ENCODE measurements around the gene ADM2.

ADM2 gene

DNA sequence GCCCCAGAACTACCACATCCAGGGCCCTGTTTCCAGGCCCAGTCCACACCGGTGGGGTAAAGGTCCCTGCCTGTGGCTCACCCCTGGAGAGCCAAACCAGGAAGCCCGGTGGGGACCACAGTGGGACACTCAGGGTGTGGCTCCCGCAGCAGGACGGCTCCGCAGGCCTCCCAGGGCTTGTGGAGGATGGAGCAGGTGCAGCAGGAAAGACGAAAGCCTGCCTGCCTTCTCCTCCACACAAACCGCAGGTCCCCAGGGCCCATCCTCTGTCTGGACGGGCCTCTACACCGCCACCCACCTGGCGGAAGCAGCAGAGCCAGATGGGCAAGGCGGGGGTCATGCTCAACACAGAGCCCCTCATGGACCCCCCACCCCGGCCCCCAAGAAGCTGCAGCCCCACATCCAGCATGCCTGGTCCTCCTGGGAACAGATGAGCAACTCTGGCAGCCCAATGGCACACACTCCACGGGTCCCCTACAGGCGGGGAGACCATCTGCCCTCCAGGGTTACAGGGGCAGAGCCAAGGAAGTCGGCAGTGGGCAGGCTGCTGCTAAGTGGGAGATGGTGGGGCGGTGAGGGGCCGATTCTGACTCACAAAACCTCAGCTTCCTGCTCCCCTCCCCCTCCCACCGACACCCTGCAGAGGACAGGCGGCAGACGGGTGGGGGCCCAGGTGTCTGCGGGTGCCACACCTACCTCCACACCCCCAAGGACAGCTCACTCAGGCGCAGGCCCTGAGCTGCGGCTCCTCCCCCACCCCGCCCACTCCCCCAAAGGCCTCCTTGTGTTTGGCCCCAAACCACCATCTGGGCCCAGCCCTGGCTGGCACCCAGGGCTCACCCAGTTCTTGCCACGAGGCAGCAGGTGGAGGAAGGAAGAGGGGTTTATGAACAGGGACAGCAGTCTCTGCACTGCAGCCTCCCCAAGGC, 11.7 kb upstream of the ADM2 start:
- peak; percentile 44 for DNase-seq

DNA sequence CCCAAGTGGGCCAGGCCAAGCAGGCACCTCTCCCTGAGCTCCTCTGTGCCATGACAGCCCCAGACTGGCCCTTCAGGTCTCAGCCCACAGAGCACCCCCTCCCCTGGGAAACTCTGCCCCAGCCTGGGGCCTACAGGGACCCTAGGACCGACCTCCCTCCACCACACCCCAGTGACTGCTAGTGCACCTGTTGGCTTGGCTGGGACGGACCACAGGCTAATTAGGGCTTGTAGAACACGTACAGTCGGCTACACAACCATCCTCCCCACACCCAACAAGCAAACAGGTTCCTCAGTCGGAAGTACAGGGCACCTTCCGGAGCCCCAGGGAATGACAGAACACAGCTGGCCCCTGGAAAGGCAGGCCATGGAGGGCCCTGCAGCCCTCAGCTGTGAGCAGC, 10.9 kb upstream of the ADM2 start:
- DNase-seq = no peak

DNA sequence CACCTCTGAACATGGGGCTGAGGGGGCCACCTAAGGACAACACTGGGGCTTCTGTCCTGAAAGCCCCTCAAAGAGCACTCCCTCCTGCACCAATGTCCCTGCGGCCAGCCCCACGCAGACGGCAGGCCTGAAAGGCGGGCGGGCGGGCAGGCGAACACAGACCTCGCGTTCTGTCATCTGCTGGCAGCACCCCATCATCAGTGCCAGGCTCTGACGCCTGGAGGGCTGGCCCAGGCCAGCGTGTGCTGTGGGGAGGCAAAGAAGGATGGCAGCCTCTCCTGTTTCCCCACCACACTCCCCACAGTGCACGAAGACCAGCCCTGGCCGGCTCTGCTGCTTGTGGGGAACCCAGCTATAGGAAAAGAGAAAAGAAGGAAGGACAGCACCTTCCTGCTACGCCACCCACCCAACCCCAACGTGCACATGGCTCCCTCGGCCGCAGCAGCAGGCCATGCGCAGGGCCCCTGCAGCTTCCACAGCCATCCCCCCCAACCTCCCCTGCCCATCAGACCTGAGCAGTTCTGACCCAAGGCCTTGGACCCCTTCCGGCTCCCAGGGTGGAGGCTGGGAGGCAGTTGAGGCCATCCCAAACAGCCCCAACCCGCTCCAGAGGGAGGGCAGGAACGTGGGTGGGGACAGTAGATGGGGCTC, 10.0 kb upstream of the ADM2 start:
- no peak for DNase-seq

DNA sequence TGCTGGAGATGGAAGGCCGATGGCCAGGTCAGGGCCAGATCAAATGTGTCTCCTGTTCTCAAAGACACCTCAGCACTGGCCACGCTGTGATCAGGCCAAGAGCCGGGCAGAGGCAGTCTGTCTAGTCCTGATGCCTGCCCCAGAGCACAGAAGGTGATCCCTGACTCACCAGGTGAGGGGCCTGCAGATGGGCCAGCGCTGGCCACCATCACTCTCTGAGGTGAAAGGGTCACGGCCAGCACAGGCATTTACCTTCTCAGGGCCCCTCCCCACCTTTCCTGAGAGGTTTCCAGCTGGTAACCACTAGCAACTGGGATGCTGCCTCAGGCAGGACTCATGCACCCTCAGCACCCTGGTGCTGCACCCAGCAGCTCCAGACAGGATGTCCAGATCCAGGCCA, 9.4 kb upstream of the ADM2 start:
- DNase-seq = no peak

DNA sequence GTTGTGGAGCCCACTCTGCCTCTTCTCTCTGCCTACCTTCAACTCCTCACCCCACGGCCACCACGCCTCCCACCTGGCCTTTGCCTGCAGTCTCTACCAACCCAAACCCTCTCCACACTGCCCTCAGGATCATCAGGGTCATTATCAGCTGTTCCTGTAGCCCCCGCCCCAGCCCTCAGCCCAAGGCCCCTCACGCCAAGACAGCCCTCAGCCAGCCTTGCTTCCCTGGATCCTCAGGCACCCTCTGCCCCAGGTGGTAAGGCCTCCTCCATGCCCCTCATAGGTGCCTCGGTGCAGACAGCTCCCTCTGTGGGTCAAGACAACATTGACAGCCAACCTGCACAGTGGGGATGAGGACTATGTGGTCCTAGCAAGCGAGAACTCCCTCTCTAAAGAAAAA, 8.3 kb upstream of the ADM2 start:
- DNase-seq = no peak

DNA sequence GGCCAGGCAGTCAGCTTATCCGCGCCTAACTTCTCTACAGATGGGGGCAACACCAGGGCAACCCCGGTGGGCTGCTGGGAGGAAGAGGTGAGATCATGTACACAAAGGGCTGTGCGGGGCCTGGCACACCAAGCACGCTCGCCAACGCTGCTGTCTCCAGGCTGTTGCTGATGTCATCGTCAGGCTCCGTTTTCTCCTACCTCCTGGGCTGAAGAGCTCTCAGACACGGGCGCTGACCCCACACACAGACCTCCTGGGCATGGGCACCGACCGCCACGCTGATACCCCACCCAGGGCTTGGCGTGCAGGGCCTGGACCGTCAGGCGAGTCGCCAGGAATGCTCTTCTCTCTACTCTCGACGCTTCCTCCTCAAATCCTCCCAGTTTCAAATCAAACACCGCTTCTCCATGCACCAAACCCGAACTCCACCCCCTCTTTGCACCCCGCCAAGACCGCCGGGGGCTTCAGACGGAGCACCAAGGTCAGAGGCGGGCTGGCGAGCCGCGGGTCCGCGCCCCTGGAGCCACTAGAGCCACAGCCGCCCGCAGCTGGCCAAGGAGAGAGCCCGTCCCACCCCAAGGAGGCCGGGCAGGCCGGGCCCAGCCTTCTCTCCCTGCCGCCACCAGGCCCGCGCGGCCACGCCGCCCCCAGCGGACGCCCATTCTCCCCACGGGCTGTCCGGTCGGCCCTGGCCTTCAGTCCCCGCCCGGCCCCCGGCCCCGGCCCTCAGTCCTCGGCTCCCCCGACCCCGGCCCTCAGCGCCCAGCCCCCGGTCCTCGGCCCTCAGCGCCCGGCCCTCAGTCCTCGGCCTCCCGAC, 7.3 kb upstream of the ADM2 start:
- no peak for DNase-seq

DNA sequence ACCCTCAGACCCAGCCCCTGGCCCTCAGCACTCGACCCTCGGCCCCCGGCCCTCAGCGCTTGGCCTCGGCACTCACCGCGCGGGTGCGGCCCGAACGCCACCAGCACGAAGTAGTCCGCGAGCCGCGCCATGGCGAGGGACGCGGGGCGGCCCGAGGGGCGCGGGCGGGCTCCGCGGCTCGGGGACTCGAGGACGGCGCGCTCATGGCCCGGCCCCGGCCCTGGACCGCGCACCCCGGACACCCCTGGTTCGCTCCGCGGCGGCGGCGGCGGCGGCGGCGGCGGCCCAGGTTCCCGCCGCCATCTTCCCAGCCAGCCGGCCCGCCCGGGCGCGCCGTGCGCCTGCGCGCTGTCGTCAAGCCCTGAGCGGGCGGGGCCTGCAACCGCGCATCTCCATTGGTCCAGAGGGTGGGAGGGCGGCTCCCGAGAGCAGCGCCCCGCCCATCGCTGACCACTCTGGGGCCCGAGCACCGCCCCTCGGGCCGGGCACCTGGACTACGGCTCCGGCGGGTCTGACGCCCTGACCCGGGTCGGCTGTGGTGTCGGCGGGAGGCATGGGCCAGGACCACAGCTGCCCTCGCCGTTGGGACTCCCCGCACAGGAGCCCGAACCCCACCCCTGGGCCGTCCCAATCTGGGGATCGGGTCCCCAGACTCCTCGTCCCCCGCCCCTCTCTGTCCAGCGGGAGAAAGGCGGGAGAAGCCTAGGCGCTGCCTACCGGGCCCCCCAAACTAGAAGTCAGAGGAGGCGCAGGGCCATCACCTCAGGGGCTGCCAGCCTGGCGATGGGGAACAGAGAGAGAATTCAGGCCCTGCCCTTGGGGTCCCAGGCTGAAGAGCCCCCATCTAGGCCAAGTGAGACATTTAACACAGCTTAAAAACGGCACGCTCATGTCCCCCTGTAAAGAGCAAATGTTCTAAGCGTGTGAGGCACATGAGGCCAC, 6.4 kb upstream of the ADM2 start, which contains the start of gene SBF1:
TSS of gene SBF1 (minus strand) at position 326 of the 942 bp plus-strand sequence. CDS start at position 131, 195 bp downstream.
- peak; percentile 53 for DNase-seq

DNA sequence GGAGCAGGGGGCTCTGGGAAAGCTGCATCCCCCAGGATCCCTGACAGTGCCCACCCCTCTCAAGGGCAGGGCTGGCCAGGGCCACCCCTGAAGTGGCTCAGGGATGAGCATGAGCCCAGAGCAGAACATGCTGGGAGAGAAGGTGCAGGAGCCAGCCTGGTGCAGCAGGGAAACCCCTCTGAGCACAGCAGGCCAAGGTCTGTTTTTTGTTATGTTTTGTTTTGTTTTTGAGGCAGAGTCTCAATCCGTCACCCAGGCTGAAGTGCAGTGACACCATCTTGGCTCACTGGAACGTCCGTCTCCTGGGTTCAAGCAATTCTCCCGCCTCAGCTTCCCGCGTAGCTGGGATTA, 5.7 kb upstream of the ADM2 start:
- no peak for DNase-seq

DNA sequence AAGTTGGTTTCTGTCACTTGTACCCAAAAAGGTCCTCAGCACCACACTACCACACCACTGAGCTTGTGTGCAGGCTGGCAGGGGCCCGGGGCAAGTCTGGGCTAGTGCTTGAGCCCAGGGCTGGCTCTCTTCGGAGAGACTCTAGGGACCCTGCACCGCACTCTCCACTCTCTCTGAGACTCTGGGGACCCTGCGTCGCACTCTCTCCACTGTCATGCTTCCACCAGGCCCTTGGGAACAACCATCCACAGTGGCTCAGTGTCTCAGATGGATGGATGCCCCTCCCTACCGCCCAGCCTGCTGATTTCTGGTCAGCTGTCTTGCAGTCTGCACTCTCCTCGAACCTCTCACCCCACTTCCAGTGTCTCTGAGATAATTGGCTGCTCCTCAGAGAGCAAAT, 4.5 kb upstream of the ADM2 start:
- DNase-seq = no peak

DNA sequence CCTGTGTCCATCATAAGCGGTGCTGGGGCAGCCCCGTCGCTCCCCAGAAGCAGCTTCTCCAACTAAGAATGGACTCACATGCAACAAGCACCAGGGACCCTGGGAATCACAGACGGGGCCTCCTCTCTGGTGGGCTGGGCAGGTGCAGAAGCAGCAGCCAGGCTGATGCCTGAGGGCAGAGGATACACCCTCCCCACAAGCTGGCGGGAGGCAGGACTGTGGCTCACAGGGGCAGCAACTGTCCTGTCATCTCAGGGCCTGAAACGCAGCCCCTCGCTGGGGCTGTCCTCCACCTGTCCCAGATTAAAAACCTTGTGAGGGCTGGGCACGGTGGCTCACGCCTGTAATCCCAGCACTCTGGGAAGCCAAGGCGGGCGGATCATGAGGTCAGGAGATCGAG, 3.4 kb upstream of the ADM2 start:
- DNase-seq = no peak

DNA sequence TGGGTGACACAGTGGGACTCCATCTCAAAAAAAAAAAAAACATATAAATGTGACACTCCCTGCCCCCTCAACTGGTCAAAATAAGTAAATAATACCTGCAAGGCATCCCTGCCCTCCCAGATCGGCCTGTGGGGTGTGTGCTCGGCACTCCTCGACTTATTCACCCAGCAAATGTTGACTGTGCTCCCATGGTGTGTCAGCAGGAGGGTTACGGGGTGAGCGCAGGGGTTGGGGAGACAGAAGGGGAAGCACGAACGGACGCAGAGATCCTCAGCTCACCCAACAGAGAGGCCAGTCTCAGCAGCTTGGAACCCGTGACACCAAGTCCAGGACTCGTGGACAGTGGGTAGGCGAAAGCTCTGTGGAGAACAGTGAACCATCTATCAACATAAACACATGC, 1.6 kb upstream of the ADM2 start:
- DNase-seq = no peak

DNA sequence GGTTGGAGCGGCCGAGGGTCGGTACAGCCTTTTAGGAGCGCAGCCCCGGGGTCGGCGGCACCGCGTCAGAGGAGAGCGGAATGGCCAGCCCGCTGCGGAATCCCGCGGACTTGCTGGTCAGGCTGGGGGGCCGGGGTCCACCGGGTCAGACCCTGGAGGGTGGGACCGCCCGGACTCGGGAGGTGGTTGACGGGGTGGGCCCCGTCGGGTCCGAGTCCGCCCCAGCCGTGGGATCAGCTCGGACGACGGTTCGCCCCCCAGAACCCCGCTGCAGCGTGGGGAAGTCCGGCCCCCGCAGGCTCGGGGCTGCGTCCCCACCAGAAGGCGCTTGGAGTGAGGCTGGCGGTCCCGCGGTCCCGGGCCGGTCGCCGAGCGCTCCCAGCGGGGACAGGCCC, 301 bp upstream of the ADM2 start:
- no peak for DNase-seq

DNA sequence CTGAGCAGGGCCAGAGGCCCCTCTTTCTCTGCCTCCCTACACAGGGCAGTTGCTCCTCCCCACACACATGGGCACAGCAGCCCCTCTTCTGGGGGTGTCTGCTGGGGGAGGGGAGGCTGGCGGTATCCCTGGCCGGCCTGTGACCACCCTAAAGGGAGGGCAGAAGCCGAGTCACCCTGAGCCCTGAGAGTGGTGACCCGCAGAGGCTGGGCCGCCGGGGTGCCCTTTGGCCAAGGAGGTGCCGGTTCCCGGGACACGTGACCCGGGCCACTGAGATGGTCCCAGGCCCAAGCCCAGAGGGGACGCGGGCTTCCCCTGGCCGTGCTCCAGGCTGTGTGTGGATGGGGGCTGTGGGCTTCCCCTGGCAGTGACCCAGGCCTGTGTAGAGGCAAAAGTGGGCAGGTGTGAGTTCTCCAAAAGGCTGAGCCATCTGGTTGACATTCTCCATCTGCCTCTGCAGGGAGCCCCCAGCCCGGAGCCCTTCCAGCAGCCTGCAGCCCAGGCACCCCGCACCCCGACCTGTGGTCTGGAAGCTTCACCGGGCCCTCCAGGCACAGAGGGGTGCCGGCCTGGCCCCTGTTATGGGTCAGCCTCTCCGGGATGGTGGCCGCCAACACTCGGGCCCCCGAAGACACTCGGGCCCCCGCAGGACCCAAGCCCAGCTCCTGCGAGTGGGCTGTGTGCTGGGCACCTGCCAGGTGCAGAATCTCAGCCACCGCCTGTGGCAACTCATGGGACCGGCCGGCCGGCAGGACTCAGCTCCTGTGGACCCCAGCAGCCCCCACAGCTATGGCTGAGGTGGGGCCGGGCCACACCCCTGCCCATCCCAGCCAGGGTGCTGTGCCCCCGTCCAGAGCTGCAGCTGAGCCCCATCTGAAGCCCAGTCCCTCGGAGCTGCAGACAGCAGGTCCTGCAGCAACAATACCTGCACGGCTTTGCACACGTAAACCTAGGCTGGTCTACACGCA, 1.0 kb downstream of the ADM2 start:
- DNase-seq = no peak

DNA sequence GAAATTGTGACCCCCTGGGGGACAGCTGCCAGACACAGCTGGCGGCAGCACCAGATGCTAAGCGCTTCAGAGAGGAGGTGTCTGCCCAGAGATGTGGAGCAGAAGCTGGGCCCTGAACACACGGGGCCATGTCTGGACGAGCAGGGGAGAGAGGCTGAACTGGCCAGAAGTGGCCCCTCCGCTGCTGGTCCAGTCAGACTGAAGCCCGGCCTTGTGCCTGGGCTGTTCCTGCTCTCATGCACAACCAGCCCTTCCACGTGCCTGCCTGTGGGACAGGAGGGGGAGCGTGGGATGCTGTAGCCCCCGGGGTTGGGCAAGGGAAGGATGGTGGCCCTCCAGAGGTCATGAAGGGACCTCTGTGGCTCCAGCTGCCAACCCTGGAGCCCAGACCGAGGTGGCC, 1.8 kb downstream of the ADM2 start:
- no peak for DNase-seq

DNA sequence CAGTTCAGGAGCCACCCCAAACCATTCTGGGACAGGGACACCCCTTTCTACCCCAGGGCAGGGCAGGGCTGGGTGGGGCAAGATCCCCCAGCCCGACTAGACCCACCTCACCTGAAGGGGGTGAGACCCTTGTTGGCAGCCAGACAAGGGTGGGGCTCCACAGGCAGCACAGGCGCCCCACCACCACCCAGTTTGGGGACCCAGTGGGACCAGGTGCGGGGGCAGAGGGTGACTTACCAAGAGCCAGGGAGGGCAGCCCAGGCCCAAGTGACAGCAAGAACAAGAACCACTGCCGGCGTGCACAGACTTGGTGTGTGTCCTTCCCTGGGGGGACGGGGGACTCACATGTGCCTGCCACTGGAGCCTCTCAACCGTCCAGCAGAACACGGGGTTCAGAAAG, 2.2 kb downstream of the ADM2 start:
- no peak for DNase-seq

DNA sequence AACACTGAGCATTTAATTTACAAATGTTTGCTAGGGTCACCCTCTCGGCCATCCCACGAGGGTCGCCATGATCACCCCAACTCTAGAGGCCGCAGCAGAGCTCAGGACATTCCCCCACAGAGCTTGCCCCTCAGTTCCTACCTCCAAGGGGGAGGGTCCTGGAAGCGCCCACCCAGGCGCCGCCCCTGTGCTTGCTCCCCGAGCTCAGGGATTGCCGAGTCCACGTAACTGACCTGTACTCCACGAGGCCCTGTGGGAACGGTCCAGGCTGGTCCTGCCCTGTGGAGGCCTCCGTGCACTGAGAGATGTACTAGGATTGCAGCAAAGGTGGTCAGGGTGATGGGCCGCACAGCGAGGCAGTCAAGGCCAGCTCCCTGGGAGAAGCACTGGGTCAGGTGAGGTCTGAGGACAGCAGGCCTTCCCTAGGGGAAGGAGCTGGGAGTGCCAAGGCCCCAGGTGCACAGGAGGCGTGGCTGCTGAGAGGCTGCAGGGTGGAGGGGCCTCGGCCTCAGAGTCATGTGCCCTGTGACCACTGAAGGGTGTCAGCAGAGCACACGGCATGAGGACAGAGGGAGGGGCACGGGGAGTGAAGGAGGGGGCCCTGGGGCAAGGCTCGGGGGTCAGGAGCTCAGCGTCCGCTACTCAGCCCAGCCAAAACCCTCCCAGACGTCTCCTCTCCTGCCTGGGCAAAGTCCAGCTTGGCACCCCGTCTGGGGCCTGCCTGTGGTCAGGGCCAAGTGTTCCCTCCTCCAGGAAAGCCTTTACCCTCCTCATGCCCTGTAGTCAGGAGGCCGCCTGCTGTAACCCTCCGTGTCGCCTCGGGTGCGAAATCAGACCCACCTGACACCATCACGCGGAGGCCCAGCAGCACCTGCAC, 2.9 kb downstream of the ADM2 start:
- no peak for DNase-seq

DNA sequence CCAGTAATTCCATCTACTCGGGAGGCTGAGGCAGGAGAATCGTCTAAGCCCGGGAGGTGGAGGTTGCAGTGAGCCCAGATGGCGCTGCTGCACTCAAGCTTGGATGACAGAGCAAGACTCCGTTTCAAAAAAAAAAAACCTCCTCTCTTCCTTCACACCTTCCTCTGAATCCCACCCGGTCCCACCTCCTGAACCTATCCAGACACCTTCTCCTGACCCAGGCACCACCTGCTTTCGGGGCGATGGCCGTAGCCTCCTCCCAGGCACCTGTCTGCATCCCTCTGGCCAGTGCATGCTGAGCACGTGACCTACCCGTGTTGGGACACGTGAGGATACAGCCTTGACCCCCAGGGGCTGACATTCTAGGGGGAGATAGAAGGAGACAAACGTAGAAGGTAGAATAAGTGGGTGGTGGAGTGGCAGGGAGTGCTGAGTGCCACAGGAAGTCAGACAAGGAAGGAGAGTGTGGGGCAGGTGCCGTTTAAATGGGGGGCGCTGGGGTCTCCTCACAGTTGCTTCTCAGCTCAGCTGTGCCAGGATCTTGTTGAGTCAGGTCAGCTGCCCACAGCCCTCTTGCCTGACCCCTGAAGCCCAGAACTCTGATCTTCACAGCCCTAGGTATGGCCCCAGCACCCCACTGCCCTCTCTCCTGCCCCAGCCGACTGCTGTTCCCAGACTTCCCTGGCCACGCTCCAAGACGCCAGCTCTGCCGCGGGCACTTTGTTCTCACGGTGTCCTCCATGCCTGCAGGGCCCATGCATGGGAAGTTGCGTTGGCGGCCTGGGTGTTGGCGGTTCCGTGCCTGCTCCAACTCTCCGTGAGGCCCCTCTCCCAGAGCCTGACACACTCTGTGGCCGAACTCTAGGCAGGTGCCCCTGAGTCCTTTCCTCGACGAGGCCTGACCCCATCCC, 4.1 kb downstream of the ADM2 start:
- DNase-seq = no peak

DNA sequence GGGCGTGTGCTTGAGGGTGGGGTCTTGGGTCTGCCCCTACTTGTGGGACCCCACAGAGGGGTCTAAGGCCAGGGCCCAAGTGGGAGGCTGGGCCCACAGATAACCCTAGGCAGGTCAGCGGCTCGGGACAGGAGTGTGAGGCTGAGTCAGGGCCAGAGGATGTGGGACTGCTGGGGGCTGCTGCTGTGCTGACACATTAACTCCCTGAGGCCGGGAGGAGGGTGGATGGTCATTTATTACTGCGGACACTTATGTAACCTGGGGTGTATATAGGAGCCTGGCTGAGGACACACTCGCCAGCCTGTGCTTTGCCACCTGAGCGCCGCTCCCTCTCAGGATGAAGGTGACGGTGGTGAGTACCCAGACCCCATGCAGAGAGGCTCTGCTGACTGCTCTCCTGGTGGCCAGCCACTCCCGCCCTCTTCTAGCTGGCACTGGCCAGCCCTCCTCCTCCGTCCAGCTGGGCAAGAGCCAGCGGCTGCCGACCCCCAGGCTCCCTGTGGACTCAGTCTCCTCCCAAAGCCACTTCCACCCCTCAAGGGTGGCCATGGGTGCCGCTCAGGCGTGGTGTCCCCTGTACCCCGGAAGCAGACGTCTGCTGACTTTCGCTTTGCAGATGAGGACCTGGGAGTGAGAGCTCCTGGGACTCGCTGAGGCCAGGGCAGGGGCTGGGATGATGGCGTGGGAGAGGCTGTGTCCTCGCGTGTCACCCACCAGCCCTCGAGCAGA, 5.4 kb downstream of the ADM2 start, which contains the start of gene MIOX:
TSS of gene MIOX (plus strand) at position 299 of the 729 bp plus-strand sequence. CDS start at position 338, 39 bp downstream.
- DNase-seq = no peak
